ENCODE measurements around the gene ADTRP.

ADTRP gene

GRCh38 chr6:11753798-11754197, 24.8 kb downstream of the ADTRP start:
- Histone ChIP-seq H3K27ac (no peak overlapping the region), H3K36me3 (replicated peaks) (no peaks in the 10 kb centered on the region), H3K27me3 (replicated peaks) (no peaks in the 10 kb centered on the region), H3K4me3 (ENCODE audit: low read depth, low read length) (no peak overlapping the region)
- TF ChIP-seq, protein P1, sequence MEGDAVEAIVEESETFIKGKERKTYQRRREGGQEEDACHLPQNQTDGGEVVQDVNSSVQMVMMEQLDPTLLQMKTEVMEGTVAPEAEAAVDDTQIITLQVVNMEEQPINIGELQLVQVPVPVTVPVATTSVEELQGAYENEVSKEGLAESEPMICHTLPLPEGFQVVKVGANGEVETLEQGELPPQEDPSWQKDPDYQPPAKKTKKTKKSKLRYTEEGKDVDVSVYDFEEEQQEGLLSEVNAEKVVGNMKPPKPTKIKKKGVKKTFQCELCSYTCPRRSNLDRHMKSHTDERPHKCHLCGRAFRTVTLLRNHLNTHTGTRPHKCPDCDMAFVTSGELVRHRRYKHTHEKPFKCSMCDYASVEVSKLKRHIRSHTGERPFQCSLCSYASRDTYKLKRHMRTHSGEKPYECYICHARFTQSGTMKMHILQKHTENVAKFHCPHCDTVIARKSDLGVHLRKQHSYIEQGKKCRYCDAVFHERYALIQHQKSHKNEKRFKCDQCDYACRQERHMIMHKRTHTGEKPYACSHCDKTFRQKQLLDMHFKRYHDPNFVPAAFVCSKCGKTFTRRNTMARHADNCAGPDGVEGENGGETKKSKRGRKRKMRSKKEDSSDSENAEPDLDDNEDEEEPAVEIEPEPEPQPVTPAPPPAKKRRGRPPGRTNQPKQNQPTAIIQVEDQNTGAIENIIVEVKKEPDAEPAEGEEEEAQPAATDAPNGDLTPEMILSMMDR (IDR thresholded peaks at IDR 0.05; ENCODE audit: low read depth, low read length, missing control alignments): no peak
- in situ Hi-C loops (cut with HindIII; ENCODE audit: low pct_ligation_motif_present, low sequenced_read_pairs): loop anchor here (25.0 kb wide), 1 partner anchor 259 kb away; the partner anchor contains the start of gene HIVEP1
- no peak for DNase-seq

- TF ChIP-seq, protein P1 (IDR thresholded peaks at IDR 0.05; ENCODE audit: low read depth, low read length, missing control alignments): no peak
- no peak for DNase-seq
- H3K36me3 ChIP-seq (replicated peaks): no peaks in the 10 kb centered on the region
- no peaks in the 10 kb centered on the region for H3K27me3 ChIP-seq (replicated peaks)
- H3K27ac ChIP-seq: no peak overlapping the region
- H3K4me3 ChIP-seq (ENCODE audit: low read depth, low read length): no peak overlapping the region
- in situ Hi-C loops (cut with HindIII; ENCODE audit: low pct_ligation_motif_present, low sequenced_read_pairs): loop anchor here (25.0 kb wide), 1 partner anchor 260 kb away; the partner anchor contains the start of gene HIVEP1
Observed at GRCh38 chr6:11752360-11752759, 26.2 kb downstream of the ADTRP start.

DNA sequence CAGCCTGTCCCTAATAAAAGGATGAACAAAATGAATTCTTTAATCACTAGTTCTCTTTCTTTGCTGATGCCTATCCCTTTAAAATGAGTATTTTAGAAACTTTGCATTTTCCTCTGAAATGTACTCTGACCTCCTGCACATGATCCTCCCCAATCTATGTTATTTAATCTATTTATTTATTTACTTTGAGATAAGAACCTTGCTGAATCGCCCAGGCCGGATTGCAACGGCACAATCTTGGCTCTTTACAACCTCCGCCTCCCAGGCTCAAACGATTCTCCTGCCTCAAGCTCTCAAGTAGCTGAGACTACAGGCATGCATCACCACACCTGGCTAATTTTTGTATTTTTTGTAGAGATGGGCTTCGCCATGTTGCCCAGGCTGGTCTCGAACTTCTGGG, 27.9 kb downstream of the ADTRP start:
- Histone ChIP-seq H3K4me3 (ENCODE audit: low read depth, low read length) (no peak overlapping the region), H3K27me3 (replicated peaks) (no peaks in the 10 kb centered on the region), H3K36me3 (replicated peaks) (no peaks in the 10 kb centered on the region), H3K27ac (no peak overlapping the region)
- TF ChIP-seq, protein P1 (IDR thresholded peaks at IDR 0.05; ENCODE audit: low read depth, low read length, missing control alignments): no peak
- in situ Hi-C loops (cut with HindIII; ENCODE audit: low pct_ligation_motif_present, low sequenced_read_pairs): loop anchor here (25.0 kb wide), 1 partner anchor 262 kb away; the partner anchor contains the start of gene HIVEP1
- DNase-seq: peak; percentile 23

DNA sequence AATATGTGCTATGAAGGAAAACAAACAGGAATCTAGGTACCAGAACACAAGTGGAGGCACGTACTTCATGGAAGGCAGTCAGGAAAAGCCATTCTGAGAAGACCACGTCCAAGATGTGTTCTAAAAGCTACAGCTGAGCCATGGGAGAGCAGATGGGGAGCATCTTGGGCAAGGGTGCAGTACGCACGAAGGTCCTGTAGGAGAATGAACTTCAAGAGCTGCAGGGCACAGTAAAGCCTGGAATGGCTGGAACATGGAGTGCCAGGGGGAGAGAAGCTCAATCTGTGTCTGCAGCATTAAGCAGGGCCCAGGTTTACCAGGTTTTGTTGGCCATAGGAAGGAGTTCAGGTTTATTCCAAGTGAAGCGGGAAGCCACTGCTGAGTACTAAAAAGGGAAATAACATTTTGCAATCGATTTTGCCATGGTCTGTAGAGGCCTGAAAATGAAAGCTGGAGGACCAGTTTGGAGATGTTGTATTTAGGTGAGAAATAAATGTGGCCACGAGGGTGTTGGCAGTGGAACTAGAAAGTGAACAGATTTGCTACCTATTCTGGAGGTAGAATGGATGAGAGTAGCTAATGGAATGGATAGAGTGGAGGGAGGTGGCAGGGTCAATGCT, 29.9 kb downstream of the ADTRP start:
- Histone ChIP-seq H3K36me3 (replicated peaks) (no peaks in the 10 kb centered on the region), H3K27me3 (replicated peaks) (no peaks in the 10 kb centered on the region), H3K27ac (no peak overlapping the region), H3K4me3 (ENCODE audit: low read depth, low read length) (no peak overlapping the region)
- DNase-seq: no peak
- TF ChIP-seq, protein P1 (IDR thresholded peaks at IDR 0.05; ENCODE audit: low read depth, low read length, missing control alignments): peak; percentile 25
- in situ Hi-C loops (cut with HindIII; ENCODE audit: low pct_ligation_motif_present, low sequenced_read_pairs): no loop called here

- TF ChIP-seq, protein P1 (IDR thresholded peaks at IDR 0.05; ENCODE audit: low read depth, low read length, missing control alignments): no peak
- Histone ChIP-seq H3K36me3 (replicated peaks) (no peaks in the 10 kb centered on the region), H3K27ac (no peak overlapping the region), H3K27me3 (replicated peaks) (no peaks in the 10 kb centered on the region), H3K4me3 (ENCODE audit: low read depth, low read length) (no peak overlapping the region)
- peak; percentile 12 for DNase-seq
- in situ Hi-C loops (cut with HindIII; ENCODE audit: low pct_ligation_motif_present, low sequenced_read_pairs): no loop called here
Observed at GRCh38 chr6:11747021-11747420, 31.6 kb downstream of the ADTRP start.

- TF ChIP-seq, protein P1 (IDR thresholded peaks at IDR 0.05; ENCODE audit: low read depth, low read length, missing control alignments): no peak
- Histone ChIP-seq H3K4me3 (ENCODE audit: low read depth, low read length) (no peak overlapping the region), H3K36me3 (replicated peaks) (no peaks in the 10 kb centered on the region), H3K27ac (no peak overlapping the region), H3K27me3 (replicated peaks) (no peaks in the 10 kb centered on the region)
- peak; percentile 52 for DNase-seq
- in situ Hi-C loops (cut with HindIII; ENCODE audit: low pct_ligation_motif_present, low sequenced_read_pairs): no loop called here
Observed at GRCh38 chr6:11744753-11745152, 33.9 kb downstream of the ADTRP start.

All from brain microvascular endothelial cell (primary cell).